ENCODE measurements around the gene MSRB1. TPM values are rescaled to one million over a fixed set of nuclear protein-coding genes. Genes with fewer than 3 reads are reported as not detected.

MSRB1 gene
- total and polyA plus RNA-seq, 10 donors = 31.1 to 114 (median 57.2) TPM

Small RNAs within 50 kb of the gene (small RNA-seq; reads per million reads assigned to genes)
- gene AC005363.2 (0 to 0.27 (median 0.04) reads per million in 4 donors), gene SNORA10 (0 reads per million in 4 donors), gene SNORA64 (0 reads per million in 4 donors)

Other genes starting within 250 kb of the MSRB1 start
- 100 to 1,000 TPM in 6 of 7 donors, 10 to 100 TPM in 1; 97.0 to 134 (median 126) TPM for gene MAPK8IP3, start 237.0 kb downstream of the MSRB1 start, total RNA-seq
- gene MAPK8IP3, start 237.0 kb downstream of the MSRB1 start, polyA plus RNA-seq = 100 to 1,000 TPM in 1 of 3 donors, 10 to 100 TPM in 2; 27.2 to 116 (median 57.8) TPM
- 10 to 100 TPM; 51.0 to 82.9 (median 68.4) TPM for gene NME3, start 171.7 kb downstream of the MSRB1 start, total RNA-seq
- gene NME3, start 171.7 kb downstream of the MSRB1 start, polyA plus RNA-seq = 100 to 1,000 TPM; 152 to 283 (median 256) TPM
- 10 to 100 TPM; 17.8 to 41.3 (median 28.8) TPM for gene EME2, start 170.4 kb downstream of the MSRB1 start, total RNA-seq
- 10 to 100 TPM in 2 of 3 donors, 1 to 10 TPM in 1; 5.1 to 22.4 (median 13.8) TPM for gene EME2, start 170.4 kb downstream of the MSRB1 start, polyA plus RNA-seq
- 10 to 100 TPM; 49.9 to 66.8 (median 62.3) TPM for gene MRPS34, start 170.1 kb downstream of the MSRB1 start, total RNA-seq
- 100 to 1,000 TPM; 133 to 157 (median 134) TPM for gene MRPS34, start 170.1 kb downstream of the MSRB1 start, polyA plus RNA-seq
- 100 to 1,000 TPM in 2 of 7 donors, 10 to 100 TPM in 5; 41.4 to 114 (median 65.3) TPM for gene SPSB3, start 160.6 kb downstream of the MSRB1 start, total RNA-seq
- 100 to 1,000 TPM; 111 to 266 (median 204) TPM for gene SPSB3, start 160.6 kb downstream of the MSRB1 start, polyA plus RNA-seq
- gene NUBP2, start 160.2 kb downstream of the MSRB1 start, total RNA-seq = 100 to 1,000 TPM in 1 of 7 donors, 10 to 100 TPM in 6; 37.5 to 103 (median 44.6) TPM
- gene NUBP2, start 160.2 kb downstream of the MSRB1 start, polyA plus RNA-seq = 10 to 100 TPM; 61.9 to 84.3 (median 79.3) TPM
- gene IGFALS, start 149.5 kb downstream of the MSRB1 start, total RNA-seq = under 1 TPM in 5 of 7 donors, not detected in 2; 0.21 to 0.63 (median 0.39) TPM
- gene IGFALS, start 149.5 kb downstream of the MSRB1 start, polyA plus RNA-seq = under 1 TPM; 0.14 to 0.19 (median 0.17) TPM
- gene HAGH, start 116.4 kb downstream of the MSRB1 start, total RNA-seq = 10 to 100 TPM; 42.4 to 60.4 (median 49.1) TPM
- 10 to 100 TPM; 33.6 to 76.6 (median 41.0) TPM for gene HAGH, start 116.4 kb downstream of the MSRB1 start, polyA plus RNA-seq
- gene FAHD1, start 116.0 kb downstream of the MSRB1 start, total RNA-seq = 10 to 100 TPM in 6 of 7 donors, 1 to 10 TPM in 1; 9.5 to 34.9 (median 17.7) TPM
- gene FAHD1, start 116.0 kb downstream of the MSRB1 start, polyA plus RNA-seq = 10 to 100 TPM; 13.8 to 23.1 (median 15.4) TPM
- not detected for gene MEIOB, start 71.0 kb downstream of the MSRB1 start, total RNA-seq
- gene MEIOB, start 71.0 kb downstream of the MSRB1 start, polyA plus RNA-seq = not detected
- gene HS3ST6, start 24.8 kb downstream of the MSRB1 start, total RNA-seq = under 1 TPM in 1 of 7 donors, not detected in 6; 0.20 TPM
- gene HS3ST6, start 24.8 kb downstream of the MSRB1 start, polyA plus RNA-seq = under 1 TPM in 1 of 3 donors, not detected in 2; 0.06 TPM
- not detected for gene RPL3L, start 11.5 kb upstream of the MSRB1 start, total RNA-seq
- gene RPL3L, start 11.5 kb upstream of the MSRB1 start, polyA plus RNA-seq = under 1 TPM in 1 of 3 donors, not detected in 2; 0.03 TPM
- gene NDUFB10, start 16.3 kb upstream of the MSRB1 start, total RNA-seq = 100 to 1,000 TPM in 3 of 7 donors, 10 to 100 TPM in 4; 69.3 to 225 (median 87.4) TPM
- gene NDUFB10, start 16.3 kb upstream of the MSRB1 start, polyA plus RNA-seq = 100 to 1,000 TPM; 155 to 162 (median 159) TPM
- 1,000 to 10,000 TPM; 1,930 to 2,450 (median 2,233) TPM for gene RPS2, start 21.6 kb upstream of the MSRB1 start, total RNA-seq
- 1,000 to 10,000 TPM; 3,942 to 6,006 (median 5,765) TPM for gene RPS2, start 21.6 kb upstream of the MSRB1 start, polyA plus RNA-seq
- not detected for gene RNF151, start 23.7 kb upstream of the MSRB1 start, total RNA-seq
- gene RNF151, start 23.7 kb upstream of the MSRB1 start, polyA plus RNA-seq = under 1 TPM; 0.16 to 0.26 (median 0.17) TPM
- 10 to 100 TPM; 20.6 to 33.0 (median 27.0) TPM for gene TBL3, start 28.9 kb upstream of the MSRB1 start, total RNA-seq
- gene TBL3, start 28.9 kb upstream of the MSRB1 start, polyA plus RNA-seq = 10 to 100 TPM; 40.6 to 54.2 (median 46.8) TPM
- gene NOXO1, start 38.3 kb upstream of the MSRB1 start, total RNA-seq = 1 to 10 TPM in 1 of 7 donors, under 1 TPM in 2, not detected in 4; 0.30 to 1.4 (median 0.49) TPM
- gene NOXO1, start 38.3 kb upstream of the MSRB1 start, polyA plus RNA-seq = 1 to 10 TPM in 1 of 3 donors, under 1 TPM in 2; 0.68 to 1.3 (median 0.96) TPM
- gene GFER, start 41.0 kb upstream of the MSRB1 start, total RNA-seq = 10 to 100 TPM in 6 of 7 donors, 1 to 10 TPM in 1; 9.6 to 23.3 (median 20.5) TPM
- gene GFER, start 41.0 kb upstream of the MSRB1 start, polyA plus RNA-seq = 10 to 100 TPM; 28.5 to 36.0 (median 34.9) TPM
- 10 to 100 TPM in 1 of 7 donors, 1 to 10 TPM in 5, under 1 TPM in 1; 0.85 to 11.4 (median 2.6) TPM for gene SYNGR3, start 46.8 kb upstream of the MSRB1 start, total RNA-seq
- 1 to 10 TPM; 1.8 to 3.0 (median 3.0) TPM for gene SYNGR3, start 46.8 kb upstream of the MSRB1 start, polyA plus RNA-seq
- gene ZNF598, start 66.6 kb upstream of the MSRB1 start, total RNA-seq = 10 to 100 TPM; 34.6 to 56.2 (median 47.2) TPM
- gene ZNF598, start 66.6 kb upstream of the MSRB1 start, polyA plus RNA-seq = 10 to 100 TPM; 21.8 to 45.5 (median 29.0) TPM
- gene NPW, start 76.6 kb upstream of the MSRB1 start, total RNA-seq = 1 to 10 TPM in 1 of 7 donors, under 1 TPM in 3, not detected in 3; 0.51 to 1.9 (median 0.89) TPM
- 1 to 10 TPM in 2 of 3 donors, under 1 TPM in 1; 0.30 to 2.5 (median 2.3) TPM for gene NPW, start 76.6 kb upstream of the MSRB1 start, polyA plus RNA-seq
- gene NHERF2, start 83.7 kb upstream of the MSRB1 start, total RNA-seq = 100 to 1,000 TPM in 4 of 7 donors, 10 to 100 TPM in 3; 62.4 to 179 (median 126) TPM
- 100 to 1,000 TPM in 1 of 3 donors, 10 to 100 TPM in 2; 64.6 to 218 (median 71.2) TPM for gene NHERF2, start 83.7 kb upstream of the MSRB1 start, polyA plus RNA-seq
- gene NTHL1, start 104.6 kb upstream of the MSRB1 start, total RNA-seq = 10 to 100 TPM in 6 of 7 donors, 1 to 10 TPM in 1; 9.6 to 29.6 (median 20.0) TPM
- 10 to 100 TPM; 31.3 to 52.1 (median 37.0) TPM for gene NTHL1, start 104.6 kb upstream of the MSRB1 start, polyA plus RNA-seq
- 100 to 1,000 TPM in 4 of 7 donors, 10 to 100 TPM in 3; 63.8 to 185 (median 103) TPM for gene TSC2, start 104.8 kb upstream of the MSRB1 start, total RNA-seq
- 10 to 100 TPM; 20.7 to 82.0 (median 53.3) TPM for gene TSC2, start 104.8 kb upstream of the MSRB1 start, polyA plus RNA-seq
- gene PKD1, start 192.7 kb upstream of the MSRB1 start, total RNA-seq = 100 to 1,000 TPM in 2 of 7 donors, 10 to 100 TPM in 5; 64.0 to 124 (median 95.3) TPM
- gene PKD1, start 192.7 kb upstream of the MSRB1 start, polyA plus RNA-seq = 10 to 100 TPM; 14.0 to 60.9 (median 18.5) TPM
- gene RAB26, start 205.4 kb upstream of the MSRB1 start, total RNA-seq = 1 to 10 TPM in 4 of 7 donors, under 1 TPM in 2, not detected in 1; 0.26 to 7.9 (median 1.2) TPM
- 1 to 10 TPM in 2 of 3 donors, under 1 TPM in 1; 0.91 to 1.5 (median 1.4) TPM for gene RAB26, start 205.4 kb upstream of the MSRB1 start, polyA plus RNA-seq
- 10 to 100 TPM; 41.5 to 63.9 (median 50.9) TPM for gene TRAF7, start 212.6 kb upstream of the MSRB1 start, total RNA-seq
- 10 to 100 TPM; 22.0 to 37.6 (median 23.3) TPM for gene TRAF7, start 212.6 kb upstream of the MSRB1 start, polyA plus RNA-seq

All from spleen (tissue), 11 donors.